Metanephros (tissue), 1 donor: ENCODE data around the gene POMGNT2. TPM values are rescaled to one million over a fixed set of nuclear protein-coding genes. Genes with fewer than 3 reads are reported as not detected.

Experiments used
- total RNA-seq: library from RNA; depleted of rRNA; stranded (reverse); fragments of >200 nt; gene quantifications from one replicate; pipeline ENCODE4 v1.2.3, GENCODE V29; 2014

Gene POMGNT2
- 22.7 TPM for total RNA-seq

DNA sequence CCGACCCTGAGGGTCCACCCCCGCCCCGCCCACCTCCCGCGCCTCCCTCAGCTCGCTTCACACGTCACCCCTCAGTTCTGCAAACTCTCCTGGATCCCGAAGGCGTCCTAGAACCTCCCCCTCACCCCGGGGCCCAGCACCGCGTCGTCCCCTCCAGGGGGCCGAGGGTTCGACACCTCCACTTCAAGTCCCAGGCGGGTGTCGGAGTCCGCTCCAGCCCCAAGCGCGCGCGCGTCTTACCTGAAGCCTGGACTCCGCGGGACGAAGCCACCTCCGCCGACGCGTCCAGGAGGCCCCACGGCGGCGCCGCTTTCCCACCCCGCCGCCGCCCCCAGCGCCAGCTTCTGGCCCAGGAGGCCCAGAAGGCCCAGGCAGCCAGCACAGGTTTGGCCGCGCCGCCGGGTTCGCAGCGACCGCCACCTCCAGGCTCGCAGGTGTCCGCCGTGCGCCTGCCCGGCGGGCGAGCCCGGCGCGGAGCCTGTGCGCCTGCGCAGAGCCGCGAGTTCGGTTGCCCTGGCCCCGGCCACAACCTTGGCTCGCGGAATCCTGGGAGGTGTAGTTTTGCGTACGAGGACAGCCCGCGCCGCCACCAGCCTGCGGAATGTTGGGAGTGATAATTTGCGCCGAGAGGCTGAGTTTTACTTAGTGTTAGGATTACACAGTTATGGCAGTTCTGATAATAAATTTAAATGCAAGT lies at the start of gene POMGNT2:
TSS of gene POMGNT2 (minus strand) at position 484 of the 697 bp plus-strand sequence. CDS start 24,648 bp downstream, outside the sequence.

Other genes starting within 250 kb of the POMGNT2 start
- gene CYP8B1, start 230.2 kb downstream of the POMGNT2 start, total RNA-seq = 0.35 TPM
- gene ZNF662, start 199.9 kb downstream of the POMGNT2 start, total RNA-seq = 16.9 TPM
- 11.2 TPM for gene GASK1A, start 126.8 kb downstream of the POMGNT2 start, total RNA-seq
- 83.8 TPM for gene SNRK, start 180.5 kb upstream of the POMGNT2 start, total RNA-seq